ENCODE measurements around the gene C1orf21. TPM values are rescaled to one million over a fixed set of nuclear protein-coding genes. Genes with fewer than 3 reads are reported as not detected.

C1orf21 gene
- total and polyA plus RNA-seq, 2 of the 4 experiments (the other 2 are of a cell fraction), result 6.4 to 9.9 TPM

DNA sequence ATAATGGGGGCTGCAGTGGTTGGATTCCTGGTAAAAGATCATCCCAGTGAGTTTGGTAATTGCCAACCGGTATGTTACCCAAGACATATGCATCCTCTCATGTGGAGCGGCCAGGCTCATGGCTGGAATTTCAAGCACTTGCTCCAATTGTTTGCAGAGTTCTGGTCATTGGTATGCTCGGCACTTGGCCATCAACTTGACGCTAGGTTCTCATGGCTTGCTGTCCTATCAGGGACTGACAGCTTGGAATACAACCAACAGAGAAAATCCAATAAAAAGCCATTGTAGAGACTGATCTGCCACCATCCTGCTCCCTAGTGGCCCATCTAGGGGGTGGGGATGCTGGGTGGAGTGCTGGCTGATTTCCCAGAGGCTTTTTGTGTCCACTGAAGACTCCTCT lies 247.0 kb downstream of the C1orf21 start:
- Histone ChIP-seq H2BK15ac (ENCODE audit: low read depth, low read length) (no peak overlapping the region), H4K91ac (ENCODE audit: insufficient read depth, low read depth, low read length) (no peak overlapping the region), H3K4me2 (ENCODE audit: low read depth, low read length) (no peak overlapping the region), H2BK5ac (ENCODE audit: low read depth, low read length, poor library complexity, severe bottlenecking) (no peak overlapping the region), H2AK9ac (replicated peaks; ENCODE audit: low read depth, low read length, poor library complexity) (no peak overlapping the region), H3K14ac (replicated peaks; ENCODE audit: low read depth, low read length) (no peak overlapping the region), H3K79me1 (ENCODE audit: low read depth in 1 of 2, low read length in 2 of 2) (no peaks in the 10 kb centered on the region), H3K9me3 (ENCODE audit: control insufficient read depth, insufficient read depth, low read length) (no peaks in the 10 kb centered on the region), H3K27me3 (ENCODE audit: control insufficient read depth, insufficient read depth, low read length) (no peaks in the 10 kb centered on the region; the same call in 1 of the 2 replicates), H3K9ac (ENCODE audit: low read depth, low read length) (no peak overlapping the region), H3K27ac (ENCODE audit: insufficient read depth, low read length) (no peak overlapping the region), H4K5ac (ENCODE audit: low read depth, low read length) (no peak overlapping the region), H3K23ac (ENCODE audit: low read depth, low read length) (no peak overlapping the region), H2AFZ (replicated peaks; ENCODE audit: low read length, poor library complexity) (no peak overlapping the region), H3K4me3 (ENCODE audit: insufficient read depth, low read depth, low read length) (no peak overlapping the region), H4K20me1 (ENCODE audit: insufficient read depth, low read length) (no peaks in the 10 kb centered on the region), H3K56ac (ENCODE audit: extremely low read depth, insufficient read depth, low read length) (no peak overlapping the region), H3K4ac (ENCODE audit: low read depth, low read length) (no peak overlapping the region), H2AK5ac (ENCODE audit: low read depth, low read length) (no peak overlapping the region), H3K4me1 (ENCODE audit: control insufficient read depth, insufficient read depth, low read length) (no peaks in the 10 kb centered on the region), H4K8ac (ENCODE audit: low read depth in 2 of 2, low read length in 2 of 2) (no peak overlapping the region), H3K9me1 (ENCODE audit: insufficient read depth, low read length) (no peaks in the 10 kb centered on the region), H2BK120ac (ENCODE audit: low read depth, low read length) (no peak overlapping the region), H3K36me3 (ENCODE audit: control insufficient read depth, insufficient read depth, low read length) (no peaks in the 10 kb centered on the region), H2BK20ac (ENCODE audit: low read depth, low read length) (no peak overlapping the region), H3K18ac (ENCODE audit: low read depth, low read length) (no peak overlapping the region)
- TF ChIP-seq RFX5 (IDR thresholded peaks at IDR 0.05; ENCODE audit: low read depth, low read length), result no peak
- TF ChIP-seq RAD21 (IDR thresholded peaks at IDR 0.05; ENCODE audit: low read length), result no peak
- TF ChIP-seq CEBPB (IDR thresholded peaks at IDR 0.05; ENCODE audit: low read depth, low read length), result no peak
- no peak for TF ChIP-seq BHLHE40 (IDR thresholded peaks at IDR 0.05; ENCODE audit: low read depth, low read length)
- TF ChIP-seq FOS (IDR thresholded peaks at IDR 0.05; ENCODE audit: low read depth, low read length), result no peak
- TF ChIP-seq MAFK (IDR thresholded peaks at IDR 0.05; ENCODE audit: low read depth, low read length), result no peak
- no peak for TF ChIP-seq SMC3 (IDR thresholded peaks at IDR 0.05; ENCODE audit: low read depth, low read length)
- no peak for TF ChIP-seq MXI1 (IDR thresholded peaks at IDR 0.05; ENCODE audit: borderline replicate concordance, low read depth, low read length)
- no peak for TF ChIP-seq NFE2L2 (IDR thresholded peaks at IDR 0.05; ENCODE audit: low read depth, low read length)
- no peak for TF ChIP-seq MAZ (IDR thresholded peaks at IDR 0.05; ENCODE audit: borderline replicate concordance, low read depth, low read length)
- TF ChIP-seq POLR2A (IDR thresholded peaks at IDR 0.05; ENCODE audit: low read depth, low read length), result no peak
- TF ChIP-seq, protein P1, sequence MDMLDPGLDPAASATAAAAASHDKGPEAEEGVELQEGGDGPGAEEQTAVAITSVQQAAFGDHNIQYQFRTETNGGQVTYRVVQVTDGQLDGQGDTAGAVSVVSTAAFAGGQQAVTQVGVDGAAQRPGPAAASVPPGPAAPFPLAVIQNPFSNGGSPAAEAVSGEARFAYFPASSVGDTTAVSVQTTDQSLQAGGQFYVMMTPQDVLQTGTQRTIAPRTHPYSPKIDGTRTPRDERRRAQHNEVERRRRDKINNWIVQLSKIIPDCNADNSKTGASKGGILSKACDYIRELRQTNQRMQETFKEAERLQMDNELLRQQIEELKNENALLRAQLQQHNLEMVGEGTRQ (IDR thresholded peaks at IDR 0.05; ENCODE audit: low read depth, low read length), result no peak
- ATAC-seq (ENCODE audit: low read depth) (no peak), DNase-seq (no peak)
- ChIA-PET POLR2A (ENCODE audit: unreplicated experiment) (no interaction called here), CTCF (no interaction called here)
- in situ Hi-C loops (cut with MboI; ENCODE audit: low sequenced_read_pairs) (no loop called here), intact Hi-C loops (cut with micrococcal nuclease) (no loop called here), dilution Hi-C loops (cut with HindIII; ENCODE audit: low sequenced_read_pairs, unreplicated experiment) (no loop called here)
- no TSS peak for BruUV-seq (replicated peaks)
- 100% methylated on average over 2 of the region's 4 CpGs; no CpG with 5 or more reads in 1 of the 2 experiments for WGBS, 2 experiments (ENCODE audit: extremely low coverage in 2 of 2, insufficient read length in 1 of 2)
